ENCODE measurements around the gene SAE1.
"Not testable (repeated sequence)": the region's sequence is repeated elsewhere in the genome, so short reads cannot be mapped to it uniquely, and the experiment has no call there.

Gene SAE1

DNA sequence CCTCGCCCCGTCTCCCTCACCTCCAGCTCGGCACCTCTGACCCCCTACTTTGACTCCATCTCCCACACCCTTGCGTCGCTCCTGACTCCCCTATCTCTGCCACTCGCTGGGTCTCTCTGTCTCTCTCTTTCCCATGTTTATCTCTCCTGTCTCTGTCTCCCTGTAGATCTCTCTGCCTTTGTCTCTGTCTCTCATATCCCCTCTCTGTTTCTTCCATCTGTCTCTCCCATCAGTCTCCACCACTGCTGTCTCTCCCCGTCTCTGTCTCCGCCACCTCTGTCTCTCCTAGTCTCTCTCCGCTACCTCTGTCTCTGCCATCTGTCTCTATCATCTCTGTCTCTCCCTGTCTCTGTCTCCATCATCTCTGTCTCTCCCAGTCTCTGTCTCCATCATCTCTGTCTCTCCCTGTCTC is 112.7 kb downstream of the SAE1 start:
- no peak for DNase-seq

DNA sequence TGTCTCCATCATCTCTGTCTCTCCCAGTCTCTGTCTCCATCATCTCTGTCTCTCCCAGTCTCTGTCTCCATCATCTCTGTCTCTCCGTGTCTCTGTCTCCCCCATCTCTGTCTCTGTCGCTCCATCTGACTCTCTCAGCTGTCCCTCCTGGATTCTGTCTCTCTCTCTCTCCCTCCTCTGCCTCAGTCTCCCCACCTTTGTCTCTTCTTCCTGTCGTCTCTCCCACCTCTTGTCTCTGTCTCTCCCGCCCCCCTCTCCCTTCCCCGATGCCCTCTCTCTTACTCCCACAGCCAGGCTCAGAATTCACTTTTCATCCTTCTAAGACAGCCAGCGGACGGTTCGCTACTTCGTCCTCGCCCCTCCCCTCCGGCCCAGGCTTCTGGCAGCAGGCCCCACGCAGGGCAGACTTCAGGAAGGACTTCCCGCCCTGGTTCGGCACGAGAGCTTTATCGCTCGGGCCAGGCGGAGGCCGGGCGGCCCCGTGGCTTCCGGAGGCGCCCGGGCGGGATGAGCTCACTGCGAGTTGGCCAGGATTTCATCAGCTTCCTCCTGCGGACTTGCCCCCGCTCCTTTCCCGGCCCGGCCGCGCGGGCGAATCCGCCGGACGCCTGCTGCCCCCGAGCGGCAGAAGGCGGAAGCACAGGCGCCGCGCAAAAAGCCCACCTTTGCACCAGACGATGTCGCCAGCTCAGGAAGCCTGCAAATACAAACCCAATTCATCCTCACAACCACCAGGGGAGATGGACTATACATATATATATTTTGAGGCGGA is 113.3 kb downstream of the SAE1 start:
- peak; percentile 91 for DNase-seq

DNA sequence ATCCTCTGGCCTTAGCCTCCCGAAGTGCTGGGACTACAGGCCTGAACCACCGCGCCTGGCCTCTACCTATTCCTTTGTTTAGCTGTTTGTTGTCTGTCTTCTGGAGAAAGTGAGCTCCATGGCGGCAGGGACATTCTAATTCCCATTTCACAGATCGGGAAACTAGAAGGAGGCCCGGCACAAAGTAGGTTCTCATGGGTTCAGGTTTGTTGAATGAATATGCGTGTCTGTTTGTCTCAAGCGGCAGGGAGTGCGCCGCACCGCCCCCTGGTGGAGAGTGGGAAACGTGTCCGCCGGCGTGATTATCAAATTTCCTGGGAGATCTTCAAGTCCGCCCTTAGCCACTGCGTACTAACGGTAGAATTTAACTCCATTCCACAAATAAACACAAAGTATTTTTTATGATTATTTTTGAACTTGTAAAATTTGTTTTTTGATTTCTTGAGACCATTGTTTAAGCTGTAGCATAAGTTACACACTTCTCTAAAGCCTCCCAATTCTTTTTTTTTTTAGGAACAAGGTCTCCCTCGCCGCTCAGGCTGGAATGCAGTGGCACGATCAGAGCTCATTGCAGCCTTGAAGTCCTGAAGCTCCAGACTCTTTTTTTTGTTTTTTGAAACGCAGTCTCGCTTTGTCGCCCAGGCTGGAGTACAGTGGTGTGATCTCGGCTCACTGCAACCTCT is 116.8 kb downstream of the SAE1 start:
- DNase-seq = peak; percentile 67

DNA sequence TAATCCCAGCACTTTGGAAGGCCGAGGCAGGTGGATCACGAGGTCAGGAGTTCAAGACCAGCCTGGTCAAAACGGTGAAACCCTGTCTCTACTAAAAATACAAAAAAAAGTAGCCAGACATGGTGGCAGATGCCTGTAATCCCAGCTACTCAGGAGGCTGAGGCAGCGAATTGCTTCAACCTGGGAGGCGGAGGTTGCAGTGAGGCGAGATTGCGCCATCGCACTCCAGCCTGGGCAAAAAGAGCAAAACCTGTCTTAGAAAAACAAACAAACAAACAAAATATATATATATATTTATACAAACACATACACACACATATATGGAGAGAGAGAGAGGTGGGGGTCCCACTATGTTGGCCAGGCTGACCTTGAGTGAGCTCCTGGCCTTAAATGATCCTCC is 122.4 kb downstream of the SAE1 start:
- not testable (repeated sequence) for DNase-seq

DNA sequence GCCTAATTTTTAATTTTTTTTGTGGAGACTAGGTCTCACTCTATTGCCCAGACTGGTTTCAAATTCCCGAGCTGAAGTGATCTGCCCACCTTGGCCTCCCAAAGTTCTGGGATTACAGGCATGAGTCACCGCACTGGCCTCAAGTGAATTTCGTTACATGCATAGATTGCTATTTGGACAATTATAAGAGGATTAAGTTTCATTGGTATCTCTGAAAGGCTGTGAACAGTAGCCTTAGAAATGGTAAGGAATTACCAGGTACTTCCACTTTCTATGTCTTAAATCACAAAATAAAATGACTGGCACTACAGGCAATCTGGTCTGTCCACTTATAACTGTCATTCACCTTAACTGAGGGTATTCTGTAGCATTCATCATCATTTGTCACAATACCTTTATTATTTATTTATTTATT is 122.8 kb downstream of the SAE1 start:
- DNase-seq = no peak

DNA sequence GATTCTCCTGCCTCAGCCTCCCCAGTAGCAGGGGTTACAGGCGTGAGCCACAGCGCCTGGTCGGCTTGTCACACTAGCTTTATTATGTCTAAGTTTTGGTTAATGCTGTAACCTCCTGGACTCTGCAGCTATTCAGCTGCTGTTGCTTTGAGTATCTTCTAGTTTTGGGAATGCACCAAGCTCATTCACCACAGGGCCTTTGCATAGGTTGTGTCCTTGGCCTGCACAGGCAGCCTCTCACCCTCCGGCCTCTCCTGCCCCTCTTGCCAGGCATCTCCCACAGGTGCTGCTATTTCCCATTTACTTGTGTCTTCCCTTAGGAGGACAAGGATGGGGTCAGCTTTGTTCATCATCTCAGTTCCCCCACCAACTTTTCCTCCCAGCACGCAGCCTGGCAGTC is 123.3 kb downstream of the SAE1 start:
- DNase-seq = no peak

DNA sequence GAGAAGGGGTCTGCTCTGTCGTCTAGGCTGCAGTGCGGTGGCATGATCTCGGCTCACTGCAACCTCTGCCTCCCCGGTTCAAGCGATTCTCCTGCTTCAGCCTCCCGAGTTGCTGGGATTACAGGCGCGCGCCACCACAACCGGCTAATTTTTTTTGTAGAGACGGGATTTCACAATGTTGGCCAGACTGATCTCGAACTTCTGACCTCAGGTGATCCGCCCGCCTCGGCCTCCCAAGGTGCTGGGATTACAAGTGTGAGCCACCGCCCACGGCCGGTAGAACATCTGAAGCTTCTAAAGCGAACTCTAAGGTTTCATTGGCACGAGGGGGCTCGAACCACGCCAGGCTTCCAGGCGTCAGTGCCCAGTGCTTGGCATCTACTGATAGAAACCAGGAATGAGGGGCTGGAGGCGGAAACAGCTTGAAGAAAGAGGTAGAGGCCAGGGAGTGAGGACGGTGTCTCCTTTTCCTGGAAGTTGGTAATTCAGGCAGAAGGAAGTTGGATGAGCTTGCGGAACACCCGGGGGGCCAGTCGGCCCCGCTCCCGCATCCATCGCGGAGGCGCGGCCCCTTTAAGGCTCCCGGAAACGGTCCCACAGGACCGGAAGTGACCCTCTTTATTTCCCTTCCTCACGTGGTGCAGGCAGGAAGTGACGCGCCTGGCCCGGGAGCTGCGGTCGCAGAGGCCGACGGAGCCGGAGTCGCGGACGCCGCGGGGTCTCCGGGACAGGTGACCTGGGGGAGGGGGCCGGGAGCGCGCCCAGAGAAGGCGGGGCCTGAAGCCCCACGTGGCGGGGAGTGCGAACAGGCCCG is 125.5 kb downstream of the SAE1 start, which contains the start of gene CCDC9:
Gene CCDC9 (plus strand): TSS at position 647 of the 814 bp plus-strand sequence. CDS start 1,876 bp downstream, outside the sequence.
- DNase-seq = peak; percentile 93

DNA sequence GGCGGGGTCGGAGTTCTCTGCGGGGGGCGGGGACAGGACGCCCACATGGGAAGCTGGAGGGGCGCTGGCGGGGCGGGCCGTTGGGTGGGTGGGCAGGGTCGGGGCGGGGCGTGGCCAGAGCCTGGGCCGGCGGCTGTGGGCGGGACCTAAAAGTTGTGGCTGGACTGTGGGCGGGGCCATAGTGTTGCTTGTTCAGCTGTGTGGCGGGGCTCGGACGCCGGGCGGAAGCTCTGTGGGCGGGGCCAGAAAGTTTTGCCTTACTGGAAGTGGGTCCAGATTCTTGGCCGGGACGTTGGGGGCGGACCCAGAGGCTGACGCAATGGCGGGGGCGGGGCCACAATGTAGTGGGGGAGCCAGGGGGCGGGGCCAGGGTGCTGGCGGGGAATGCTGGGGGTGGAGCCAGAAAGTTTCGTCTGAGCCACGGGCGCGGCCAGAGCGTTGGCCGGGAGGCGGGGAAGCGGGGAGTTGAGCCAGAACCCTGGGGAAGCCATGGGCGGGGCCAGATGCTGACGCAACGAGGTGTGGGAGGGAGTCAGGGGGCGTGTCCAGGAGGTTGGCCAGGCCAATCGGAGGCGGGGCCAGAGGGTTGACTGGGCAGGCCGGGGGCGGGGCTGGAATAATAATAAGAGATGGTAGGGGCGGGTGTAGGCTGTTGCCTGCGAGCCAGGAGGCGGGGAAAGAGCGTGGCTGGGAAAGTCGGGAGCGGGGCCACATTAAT is 126.2 kb downstream of the SAE1 start:
- peak; percentile 98 for DNase-seq

DNA sequence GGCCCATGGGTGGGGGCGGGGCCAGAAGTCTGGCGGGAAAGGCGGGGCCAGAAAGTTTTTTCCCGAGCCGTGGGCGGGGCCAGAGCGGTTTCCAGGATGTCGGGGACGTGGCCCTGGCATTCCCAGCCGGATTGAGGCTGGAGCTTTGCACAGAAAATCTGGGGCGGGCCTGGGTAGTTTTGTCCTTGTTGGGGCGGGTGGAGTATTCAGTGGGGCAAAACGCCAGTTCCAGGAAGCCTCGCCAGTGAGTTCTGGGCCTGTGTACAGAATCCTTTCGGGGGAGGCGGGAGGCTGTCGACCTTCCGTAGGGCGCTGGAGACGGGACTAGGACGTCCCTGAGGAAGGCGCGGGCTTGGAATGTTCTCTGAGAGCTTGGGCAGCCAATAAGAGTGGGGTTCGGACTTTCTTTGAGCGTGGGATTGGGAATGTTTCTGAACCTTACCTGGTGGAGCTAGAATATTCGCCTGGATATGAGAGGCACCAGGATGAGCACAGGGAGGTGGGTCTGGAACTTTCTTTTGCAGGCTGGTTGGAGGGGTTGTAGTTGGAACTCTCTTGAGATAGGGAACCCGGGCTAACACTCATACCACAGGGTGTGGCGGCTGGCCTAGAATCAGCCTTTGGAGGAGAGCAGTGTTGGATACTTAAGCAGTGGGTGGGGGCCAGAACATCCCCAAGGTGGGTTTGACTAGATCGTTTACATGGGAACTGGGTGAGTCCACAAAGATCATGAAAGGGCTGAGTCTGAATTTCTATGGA is 127.0 kb downstream of the SAE1 start:
- DNase-seq = no peak

DNA sequence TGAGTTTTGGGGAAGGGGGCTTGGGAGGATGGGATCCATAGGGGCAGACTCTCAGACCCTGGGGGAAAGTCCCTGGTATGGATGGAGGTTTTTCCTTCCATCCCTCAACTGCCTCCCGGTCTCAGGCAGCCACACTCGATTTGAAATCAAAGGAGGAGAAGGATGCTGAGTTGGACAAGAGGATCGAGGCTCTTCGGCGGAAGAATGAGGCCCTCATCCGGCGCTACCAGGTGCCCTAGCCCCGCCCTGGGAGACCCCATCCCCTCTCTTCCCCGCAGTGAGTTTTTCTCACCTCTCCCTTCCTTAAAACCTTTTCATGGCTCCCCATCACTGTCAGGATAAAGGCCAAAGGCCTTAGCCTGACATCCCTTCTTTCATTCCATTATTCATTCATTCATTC is 127.8 kb downstream of the SAE1 start:
- DNase-seq = no peak

DNA sequence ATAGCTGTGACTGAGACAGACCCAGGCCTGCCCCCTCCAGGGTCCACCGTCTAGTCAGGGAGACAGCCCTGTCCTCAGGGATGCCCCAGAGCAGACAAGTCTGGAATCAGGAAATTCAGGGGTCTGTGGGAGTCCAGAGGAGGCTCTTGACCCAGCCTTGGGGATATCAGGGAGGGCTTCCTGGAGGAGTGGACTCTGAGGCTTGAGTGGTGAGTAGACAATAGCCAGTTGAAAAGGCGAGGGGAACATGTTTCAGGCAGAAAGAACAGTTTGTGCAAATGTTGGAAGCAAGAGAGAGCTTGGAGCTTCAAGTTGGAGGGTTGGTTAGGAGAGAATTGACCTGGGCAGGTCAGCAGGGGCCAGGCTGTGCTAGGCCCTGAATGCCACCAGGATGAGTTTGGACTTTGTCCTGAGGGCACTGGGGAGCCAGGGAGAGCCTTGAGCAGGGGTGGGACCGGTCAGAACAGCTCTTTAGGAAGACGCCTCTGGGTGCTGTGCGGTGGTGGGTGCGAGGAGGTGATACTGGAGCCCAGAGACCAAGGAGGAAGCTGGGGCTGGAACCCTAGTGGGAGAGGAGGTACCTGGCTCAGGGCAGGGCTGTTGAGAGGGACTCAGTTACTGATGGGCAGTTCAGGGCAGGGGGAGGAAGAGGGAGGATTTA is 128.4 kb downstream of the SAE1 start:
- DNase-seq = no peak
